K562 (cell line): ENCODE results near the gene IGSF3. TPM values are rescaled to one million over a fixed set of nuclear protein-coding genes. Genes with fewer than 3 reads are reported as not detected.

Experiments used
- CXXC5 ChIP-seq: fragments of 250-450 bp; sonication (Bioruptor Pico); IDR thresholded peaks from 2 replicates; pipeline ENCODE4 v1.8.0; 2022; ENCODE audit warnings: inconsistent platforms, mild to moderate bottlenecking, moderate library complexity
- GTF2B ChIP-seq: IDR thresholded peaks from 2 replicates; pipeline ENCODE4 v1.6.1; 2011; ENCODE audit not compliant: insufficient read length; ENCODE audit errors: extremely low read depth
- JUND ChIP-seq, 2 experiments: IDR thresholded peaks; 2 replicates in 1 of 2; 3 replicates in 1 of 2; pipeline ENCODE4 v1.6.1; 2011; ENCODE audit warnings: borderline replicate concordance in 2 of 2, low read depth in 2 of 2, low read length in 2 of 2, improper control_type of control experiment in 1 of 2, missing biosample characterization in 1 of 2, missing genetic modification characterization in 1 of 2, missing genetic modification reagents in 1 of 2
- MBD2 ChIP-seq: sonication (generic); IDR thresholded peaks from 2 replicates; pipeline ENCODE4 v1.6.1; 2016; ENCODE audit warnings: low read depth, borderline replicate concordance
- MYC ChIP-seq, 2 experiments: fragments of 250-450 bp in 1 of 2; sonication (Bioruptor Pico) in 1 of 2; IDR thresholded peaks; 2 replicates each; pipeline versions ENCODE4 v1.5.1 to v1.6.1; 2012 to 2021; ENCODE audit warnings: low read depth in 2 of 2, borderline replicate concordance in 1 of 2, improper control_type of control experiment in 1 of 2, low read length in 1 of 2, mild to moderate bottlenecking in 1 of 2, moderate library complexity in 1 of 2
- POU5F1 ChIP-seq: fragments of 150-350 bp; IDR thresholded peaks from 2 replicates; pipeline ENCODE4 v1.6.1; 2014; ENCODE audit warnings: borderline replicate concordance, low read length, low read depth, mild to moderate bottlenecking; ENCODE audit not compliant: partially characterized antibody
- THRA ChIP-seq: fragments of 450-650 bp; IDR thresholded peaks from 2 replicates; pipeline ENCODE4 v1.6.1; 2017; ENCODE audit warnings: mild to moderate bottlenecking, moderate library complexity
- ZBTB5 ChIP-seq: fragments of 450-650 bp; IDR thresholded peaks from 2 replicates; pipeline ENCODE4 v1.6.1; 2017; ENCODE audit warnings: antibody characterized with exemption
- ZNF561 ChIP-seq: fragments of 450-650 bp; formaldehyde crosslinking; conservative IDR thresholded peaks from 2 replicates; pipeline ENCODE4 v1.4.0; 2020; ENCODE audit warnings: mild to moderate bottlenecking, moderate library complexity
- polyA plus RNA-seq, 8 experiments: library from polyadenylated mRNA; depleted of rRNA in 4 of 8; stranded (reverse) in 5 of 8; unstranded in 3 of 8; fragments of >200 nt; fragmentation: Nextera tagmentation in 2 of 8; fragmentation: Illumina TruSeq in 1 of 8; extraction: Ambion mirVana in 2 of 8; extraction: Trizol in 1 of 8; gene quantifications; 2 replicates each; pipeline versions ENCODE4 v1.2.1 to v1.2.3, GENCODE V29; 2011 to 2014; ENCODE audit warnings: inconsistent platforms in 1 of 8, missing spikeins in 1 of 8
- total RNA-seq, 7 experiments: library from RNA; depleted of rRNA in 6 of 7; stranded (reverse); fragments of >200 nt in 6 of 7; fragmentation: Illumina TruSeq in 2 of 7; extraction: Trizol in 2 of 7; gene quantifications; 2 replicates each; pipeline versions ENCODE4 v1.2.1 to v1.2.3, GENCODE V29; 2011 to 2021; ENCODE audit warnings: low replicate concordance in 1 of 7
- TF ChIP-seq, protein P1 (sequence below): fragments of 250-450 bp; sonication (Bioruptor Pico); IDR thresholded peaks from 2 replicates; pipeline ENCODE4 v1.6.1; 2021; ENCODE audit warnings: mild to moderate bottlenecking
- TF ChIP-seq, protein P2 (sequence below): fragments of 450-650 bp; IDR thresholded peaks from 2 replicates; pipeline ENCODE4 v1.6.1; 2016

The IGSF3 gene
- total and polyA plus RNA-seq, 9 of the 15 experiments (the other 6 are each of a cell fraction or from before 2014, with no cell fraction given) = 1.1 to 15.0 (median 8.3) TPM

DNA sequence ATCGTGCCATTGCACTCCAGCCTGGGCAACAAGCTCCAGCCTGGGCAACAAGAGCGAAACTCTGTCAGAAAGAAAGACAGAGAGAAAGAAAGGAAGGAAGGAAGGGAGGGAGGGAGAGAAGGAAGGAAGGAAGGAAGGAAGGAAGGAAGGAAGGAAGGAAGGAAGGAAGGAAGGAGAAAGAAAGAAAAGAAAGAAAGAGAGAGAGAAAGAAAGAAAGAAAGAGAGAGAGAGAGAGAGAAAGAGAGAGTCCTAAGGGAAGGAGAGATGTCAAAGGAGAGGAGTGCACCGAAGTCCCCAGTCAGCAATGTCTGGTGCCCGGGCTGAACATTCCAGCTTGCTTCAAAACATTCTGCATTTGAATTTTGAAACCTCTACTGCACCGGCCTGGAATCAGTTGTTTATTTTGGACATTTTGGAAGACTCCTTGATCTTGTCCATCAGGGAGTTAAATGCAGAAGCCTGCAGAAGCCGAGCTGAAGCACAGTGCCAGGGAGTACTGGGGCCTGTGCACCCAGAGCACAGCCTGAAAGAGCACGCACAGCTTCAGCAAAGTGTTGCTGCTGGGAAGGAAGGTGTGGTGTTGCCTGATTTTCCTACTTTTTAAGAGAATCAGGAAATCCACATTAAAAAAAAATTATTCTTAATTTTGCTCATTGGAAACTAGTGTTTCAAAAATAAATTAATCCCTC is 3.7 kb upstream of the IGSF3 start (continued):
- TF ChIP-seq, protein P1, sequence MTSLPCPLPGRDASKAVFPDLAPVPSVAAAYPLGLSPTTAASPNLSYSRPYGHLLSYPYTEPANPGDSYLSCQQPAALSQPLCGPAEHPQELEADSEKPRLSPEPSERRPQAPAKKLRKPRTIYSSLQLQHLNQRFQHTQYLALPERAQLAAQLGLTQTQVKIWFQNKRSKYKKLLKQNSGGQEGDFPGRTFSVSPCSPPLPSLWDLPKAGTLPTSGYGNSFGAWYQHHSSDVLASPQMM (CRISPR knock-in tag) = no peak
- TF ChIP-seq POU5F1 (no peak), CXXC5 (CRISPR knock-in tag) (no peak), THRA (no peak), GTF2B (no peak), ZNF561 (CRISPR knock-in tag) (no peak), MBD2 (no peak), JUND (IDR thresholded peaks at IDR 0.05; ENCODE audit: borderline replicate concordance, low read depth, low read length) (no peak), JUND (tag; IDR thresholded peaks at IDR 0.05; ENCODE audit: borderline replicate concordance, low read depth, low read length) (no peak), ZBTB5 (no peak), MYC (IDR thresholded peaks at IDR 0.05; ENCODE audit: low read depth, low read length) (no peak), MYC (CRISPR knock-in tag; IDR thresholded peaks at IDR 0.05; ENCODE audit: borderline replicate concordance, low read depth) (no peak)
- TF ChIP-seq, protein P2, sequence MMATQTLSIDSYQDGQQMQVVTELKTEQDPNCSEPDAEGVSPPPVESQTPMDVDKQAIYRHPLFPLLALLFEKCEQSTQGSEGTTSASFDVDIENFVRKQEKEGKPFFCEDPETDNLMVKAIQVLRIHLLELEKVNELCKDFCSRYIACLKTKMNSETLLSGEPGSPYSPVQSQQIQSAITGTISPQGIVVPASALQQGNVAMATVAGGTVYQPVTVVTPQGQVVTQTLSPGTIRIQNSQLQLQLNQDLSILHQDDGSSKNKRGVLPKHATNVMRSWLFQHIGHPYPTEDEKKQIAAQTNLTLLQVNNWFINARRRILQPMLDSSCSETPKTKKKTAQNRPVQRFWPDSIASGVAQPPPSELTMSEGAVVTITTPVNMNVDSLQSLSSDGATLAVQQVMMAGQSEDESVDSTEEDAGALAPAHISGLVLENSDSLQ = no peak
